ENCODE results near the gene CDKL5.

The CDKL5 gene

GRCh38 chrX:18681996-18682395 is 256.6 kb downstream of the CDKL5 start:
- Histone ChIP-seq H3K27me3 (ENCODE audit: control insufficient read depth, insufficient read depth, low read length) (no peaks in the 10 kb centered on the region), H3K9ac (ENCODE audit: low read length) (no peak overlapping the region), H3K4me1 (ENCODE audit: control insufficient read depth, insufficient read depth, low read length) (no peaks in the 10 kb centered on the region), H3K36me3 (ENCODE audit: control insufficient read depth, insufficient read depth, low read length) (no peaks in the 10 kb centered on the region), H3K4me3 (ENCODE audit: low read length) (no peak overlapping the region), H3K9me3 (ENCODE audit: control insufficient read depth, low read length) (no peaks in the 10 kb centered on the region)

GRCh38 chrX:18682979-18683387 is 257.6 kb downstream of the CDKL5 start:
- no peaks in the 10 kb centered on the region for H3K9me3 ChIP-seq (ENCODE audit: control insufficient read depth, low read length)
- H3K4me1 ChIP-seq (ENCODE audit: control insufficient read depth, insufficient read depth, low read length) = no peaks in the 10 kb centered on the region
- H3K4me3 ChIP-seq (ENCODE audit: low read length) = no peak overlapping the region
- H3K9ac ChIP-seq (ENCODE audit: low read length) = no peak overlapping the region
- no peaks in the 10 kb centered on the region for H3K27me3 ChIP-seq (ENCODE audit: control insufficient read depth, insufficient read depth, low read length)
- no peaks in the 10 kb centered on the region for H3K36me3 ChIP-seq (ENCODE audit: control insufficient read depth, insufficient read depth, low read length)

GRCh38 chrX:18687856-18688495 is 262.6 kb downstream of the CDKL5 start:
- H3K9me3 ChIP-seq (ENCODE audit: control insufficient read depth, low read length) = no peaks in the 10 kb centered on the region
- H3K4me1 ChIP-seq (ENCODE audit: control insufficient read depth, insufficient read depth, low read length) = no peaks in the 10 kb centered on the region
- no peaks in the 10 kb centered on the region for H3K36me3 ChIP-seq (ENCODE audit: control insufficient read depth, insufficient read depth, low read length)
- H3K27me3 ChIP-seq (ENCODE audit: control insufficient read depth, insufficient read depth, low read length) = no peaks in the 10 kb centered on the region
- no peak overlapping the region for H3K4me3 ChIP-seq (ENCODE audit: low read length)
- no peak overlapping the region for H3K9ac ChIP-seq (ENCODE audit: low read length)

GRCh38 chrX:18691431-18691830 is 266.0 kb downstream of the CDKL5 start:
- H3K4me3 ChIP-seq (ENCODE audit: low read length) = no peak overlapping the region

GRCh38 chrX:18692541-18692940 is 267.1 kb downstream of the CDKL5 start:
- H3K27me3 ChIP-seq (ENCODE audit: control insufficient read depth, insufficient read depth, low read length) = no peaks in the 10 kb centered on the region
- no peak overlapping the region for H3K4me3 ChIP-seq (ENCODE audit: low read length)

More at GRCh38 chrX:18691431-18691830, 266.0 kb downstream of the CDKL5 start:
- Histone ChIP-seq H3K36me3 (ENCODE audit: control insufficient read depth, insufficient read depth, low read length) (no peaks in the 10 kb centered on the region), H3K9me3 (ENCODE audit: control insufficient read depth, low read length) (no peaks in the 10 kb centered on the region), H3K4me1 (ENCODE audit: control insufficient read depth, insufficient read depth, low read length) (no peaks in the 10 kb centered on the region), H3K9ac (ENCODE audit: low read length) (no peak overlapping the region), H3K27me3 (ENCODE audit: control insufficient read depth, insufficient read depth, low read length) (no peaks in the 10 kb centered on the region)

GRCh38 chrX:18696653-18697052 is 271.2 kb downstream of the CDKL5 start:
- Histone ChIP-seq H3K9me3 (ENCODE audit: control insufficient read depth, low read length) (no peaks in the 10 kb centered on the region), H3K4me3 (ENCODE audit: low read length) (no peak overlapping the region), H3K27me3 (ENCODE audit: control insufficient read depth, insufficient read depth, low read length) (no peaks in the 10 kb centered on the region), H3K36me3 (ENCODE audit: control insufficient read depth, insufficient read depth, low read length) (no peaks in the 10 kb centered on the region), H3K9ac (ENCODE audit: low read length) (no peak overlapping the region), H3K4me1 (ENCODE audit: control insufficient read depth, insufficient read depth, low read length) (no peaks in the 10 kb centered on the region)

More at GRCh38 chrX:18692541-18692940, 267.1 kb downstream of the CDKL5 start:
- Histone ChIP-seq H3K36me3 (ENCODE audit: control insufficient read depth, insufficient read depth, low read length) (no peaks in the 10 kb centered on the region), H3K4me1 (ENCODE audit: control insufficient read depth, insufficient read depth, low read length) (no peaks in the 10 kb centered on the region), H3K9me3 (ENCODE audit: control insufficient read depth, low read length) (no peaks in the 10 kb centered on the region), H3K9ac (ENCODE audit: low read length) (no peak overlapping the region)

GRCh38 chrX:18698737-18699650 is 273.6 kb downstream of the CDKL5 start:
- Histone ChIP-seq H3K4me1 (ENCODE audit: control insufficient read depth, insufficient read depth, low read length) (peaks cover 4% of the 10 kb centered on the region), H3K9ac (ENCODE audit: low read length) (no peak overlapping the region), H3K27me3 (ENCODE audit: control insufficient read depth, insufficient read depth, low read length) (no peaks in the 10 kb centered on the region), H3K4me3 (ENCODE audit: low read length) (no peak overlapping the region), H3K36me3 (ENCODE audit: control insufficient read depth, insufficient read depth, low read length) (no peaks in the 10 kb centered on the region), H3K9me3 (ENCODE audit: control insufficient read depth, low read length) (no peaks in the 10 kb centered on the region)

- Histone ChIP-seq H3K36me3 (ENCODE audit: control insufficient read depth, insufficient read depth, low read length) (no peaks in the 10 kb centered on the region), H3K27me3 (ENCODE audit: control insufficient read depth, insufficient read depth, low read length) (no peaks in the 10 kb centered on the region), H3K4me1 (ENCODE audit: control insufficient read depth, insufficient read depth, low read length) (peaks cover 4% of the 10 kb centered on the region), H3K4me3 (ENCODE audit: low read length) (no peak overlapping the region), H3K9me3 (ENCODE audit: control insufficient read depth, low read length) (no peaks in the 10 kb centered on the region), H3K9ac (ENCODE audit: low read length) (no peak overlapping the region)
Observed at GRCh38 chrX:18701621-18702361, 276.4 kb downstream of the CDKL5 start.

- no peaks in the 10 kb centered on the region for H3K27me3 ChIP-seq (ENCODE audit: control insufficient read depth, insufficient read depth, low read length)
- no peak overlapping the region for H3K4me3 ChIP-seq (ENCODE audit: low read length)
- no peak overlapping the region for H3K9ac ChIP-seq (ENCODE audit: low read length)
- H3K4me1 ChIP-seq (ENCODE audit: control insufficient read depth, insufficient read depth, low read length) = peaks cover 4% of the 10 kb centered on the region
- no peaks in the 10 kb centered on the region for H3K9me3 ChIP-seq (ENCODE audit: control insufficient read depth, low read length)
- H3K36me3 ChIP-seq (ENCODE audit: control insufficient read depth, insufficient read depth, low read length) = no peaks in the 10 kb centered on the region
Observed at GRCh38 chrX:18702362-18703195, 277.2 kb downstream of the CDKL5 start.
